Mesodermal cell (in vitro differentiated cells): ENCODE data around the gene ARHGAP19.

Source experiments
- H3K27ac ChIP-seq: 2 replicates; pipeline ENCODE4 v1.7.0; 2013; ENCODE audit warnings: mild to moderate bottlenecking, low read depth, low read length, moderate library complexity; ENCODE audit not compliant: severe bottlenecking
- H3K36me3 ChIP-seq: 2 replicates; pipeline ENCODE4 v1.7.1; 2013; ENCODE audit warnings: mild to moderate bottlenecking, low read length, moderate library complexity; ENCODE audit not compliant: control insufficient read depth, insufficient read depth
- H3K4me1 ChIP-seq: one replicate; pipeline ENCODE4 v1.7.1; 2013; ENCODE audit warnings: mild to moderate bottlenecking, low read length; ENCODE audit not compliant: insufficient read depth, control insufficient read depth, poor library complexity, severe bottlenecking
- H3K4me3 ChIP-seq: 2 replicates; pipeline ENCODE4 v1.7.0; 2013; ENCODE audit warnings: low read length, control low read depth, mild to moderate bottlenecking; ENCODE audit not compliant: insufficient read depth, poor library complexity, severe bottlenecking; ENCODE audit errors: extremely low read depth
- H3K9me3 ChIP-seq: 2 replicates; pipeline ENCODE4 v1.7.1; 2013; ENCODE audit warnings: mild to moderate bottlenecking, low read length, moderate library complexity; ENCODE audit not compliant: control insufficient read depth
- WGBS, 2 experiments: methylation state at CpG; one replicate each; pipeline ENCODE4 v1.1.5; 2013; ENCODE audit warnings: missing lambda C conversion rate in 2 of 2; ENCODE audit not compliant: insufficient coverage in 2 of 2; 5-methylcytosine and 5-hydroxymethylcytosine counted together

The ARHGAP19 gene

DNA sequence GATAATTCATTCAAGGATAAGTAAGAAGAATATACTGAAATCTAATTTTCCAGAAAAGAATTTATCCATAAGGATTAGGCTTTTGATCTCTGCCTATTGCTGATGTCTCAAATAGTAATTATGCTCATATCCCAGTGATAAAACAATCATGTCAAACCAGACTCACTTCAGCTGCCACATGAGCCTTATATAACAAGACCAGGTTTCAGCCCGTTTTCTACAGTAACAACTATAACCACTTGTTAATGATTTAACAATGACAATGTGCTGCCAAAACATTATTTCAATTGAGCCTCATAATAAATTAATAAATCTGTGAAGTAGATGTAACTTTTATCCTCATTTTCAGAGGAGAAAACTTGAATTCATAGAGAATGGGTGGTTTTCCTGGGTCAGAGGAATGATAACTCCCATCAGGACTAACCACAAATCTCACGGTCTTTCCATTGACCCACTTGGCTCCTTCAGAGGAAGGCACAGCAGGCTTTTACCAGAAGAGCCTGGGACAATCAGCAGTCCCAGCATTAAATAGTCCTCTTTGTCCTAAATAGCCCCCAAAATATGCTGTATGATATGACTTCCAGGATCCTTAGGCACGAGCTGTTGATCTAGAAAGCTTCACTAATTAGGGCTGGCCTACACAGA is 64.2 kb downstream of the ARHGAP19 start:
- no peaks in the 10 kb centered on the region for H3K4me1 ChIP-seq
- H3K4me3 ChIP-seq: no peak overlapping the region
- H3K36me3 ChIP-seq: peaks cover 46% of the 10 kb centered on the region
- WGBS, 2 experiments: 92 to 95% methylated on average over 2 of the region's 3 CpGs
- no peaks in the 10 kb centered on the region for H3K9me3 ChIP-seq
- H3K27ac ChIP-seq: no peak overlapping the region

DNA sequence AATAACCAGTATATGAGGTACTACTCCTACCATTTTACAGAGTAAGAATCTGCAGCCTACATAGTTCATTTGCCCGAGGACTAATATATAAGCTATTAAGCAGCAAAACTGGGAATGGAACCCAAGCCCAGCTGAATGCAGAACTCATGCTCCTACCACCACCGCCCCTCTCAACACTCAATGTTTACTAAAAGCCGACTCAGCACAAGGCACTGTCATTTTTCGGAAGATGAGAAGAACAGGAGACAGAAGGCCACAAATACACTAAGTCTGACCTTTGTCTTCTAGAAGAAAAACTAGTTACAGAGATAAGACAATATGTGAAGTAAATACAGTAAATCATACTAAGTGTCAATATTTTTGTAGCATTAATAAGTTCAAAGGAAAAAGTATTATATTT is 66.0 kb downstream of the ARHGAP19 start:
- no peak overlapping the region for H3K27ac ChIP-seq
- 81 to 93% methylated on average over 3 of the region's 4 CpGs for WGBS, 2 experiments
- no peaks in the 10 kb centered on the region for H3K9me3 ChIP-seq
- no peak overlapping the region for H3K4me3 ChIP-seq
- H3K36me3 ChIP-seq: peaks cover 41% of the 10 kb centered on the region
- no peaks in the 10 kb centered on the region for H3K4me1 ChIP-seq

- Histone ChIP-seq H3K27ac (no peak overlapping the region), H3K4me1 (no peaks in the 10 kb centered on the region), H3K9me3 (no peaks in the 10 kb centered on the region), H3K36me3 (peaks cover 36% of the 10 kb centered on the region), H3K4me3 (no peak overlapping the region)
- 85 to 94% methylated on average over 2 to 3 of the region's 4 CpGs for WGBS, 2 experiments
Measured at GRCh38 chr10:97224483-97225435, 67.7 kb downstream of the ARHGAP19 start.

- 50 to 62% methylated on average over 2 to 3 of the region's 6 CpGs for WGBS, 2 experiments
- peaks cover 17% of the 10 kb centered on the region for H3K36me3 ChIP-seq
- H3K4me3 ChIP-seq: no peak overlapping the region
- H3K9me3 ChIP-seq: no peaks in the 10 kb centered on the region
- H3K4me1 ChIP-seq: no peaks in the 10 kb centered on the region
- H3K27ac ChIP-seq: no peak overlapping the region
Measured at GRCh38 chr10:97222326-97222961, 70.0 kb downstream of the ARHGAP19 start.

DNA sequence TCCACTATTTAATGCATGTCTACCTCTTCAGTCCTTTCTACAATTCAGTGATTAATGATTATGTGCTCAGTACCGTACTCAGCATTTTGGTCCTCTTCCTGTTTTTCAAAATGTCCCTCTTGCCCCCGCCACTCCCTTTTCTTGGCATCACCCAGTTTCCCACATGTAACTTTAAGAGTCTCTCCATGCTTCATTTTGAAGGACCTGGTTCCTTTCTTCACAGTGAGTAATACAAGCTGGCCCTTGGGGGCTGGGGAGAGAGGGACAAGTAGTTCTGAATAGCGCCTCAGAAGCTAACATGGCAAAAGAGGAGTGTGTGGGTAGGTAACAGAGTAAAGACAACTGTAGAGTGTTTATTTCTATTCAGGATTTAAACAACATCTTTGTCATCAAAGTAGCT is 72.1 kb downstream of the ARHGAP19 start:
- Histone ChIP-seq H3K4me3 (no peak overlapping the region), H3K9me3 (no peaks in the 10 kb centered on the region), H3K36me3 (no peaks in the 10 kb centered on the region), H3K27ac (no peak overlapping the region), H3K4me1 (no peaks in the 10 kb centered on the region)
- 100% methylated on average over 1 to 2 of the region's 3 CpGs for WGBS, 2 experiments

DNA sequence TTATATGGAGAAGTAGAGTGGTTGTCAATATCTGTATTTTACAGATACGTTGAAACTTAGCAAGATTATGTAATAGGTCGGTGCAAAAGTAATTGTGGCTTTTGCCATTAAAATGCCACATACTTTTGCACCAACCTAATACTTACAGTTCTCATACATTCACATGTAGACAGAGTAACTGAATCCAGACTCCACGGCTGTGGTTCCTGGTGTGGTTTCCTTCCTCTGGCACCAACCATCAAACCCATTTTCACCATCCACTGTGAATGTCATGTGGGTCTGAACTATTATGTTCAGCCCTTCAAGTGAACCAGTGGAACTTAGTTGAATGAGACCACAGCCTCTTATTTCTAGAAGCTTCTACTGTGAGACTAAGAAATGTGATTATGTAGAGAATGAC is 75.1 kb downstream of the ARHGAP19 start:
- H3K9me3 ChIP-seq: no peaks in the 10 kb centered on the region
- no peak overlapping the region for H3K4me3 ChIP-seq
- no peaks in the 10 kb centered on the region for H3K36me3 ChIP-seq
- H3K27ac ChIP-seq: no peak overlapping the region
- no CpG with 5 or more reads among the region's 3 CpGs for WGBS, 2 experiments
- no peaks in the 10 kb centered on the region for H3K4me1 ChIP-seq

- Histone ChIP-seq H3K9me3 (no peaks in the 10 kb centered on the region), H3K36me3 (no peaks in the 10 kb centered on the region)
Measured at GRCh38 chr10:97215619-97216260, 76.7 kb downstream of the ARHGAP19 start.

DNA sequence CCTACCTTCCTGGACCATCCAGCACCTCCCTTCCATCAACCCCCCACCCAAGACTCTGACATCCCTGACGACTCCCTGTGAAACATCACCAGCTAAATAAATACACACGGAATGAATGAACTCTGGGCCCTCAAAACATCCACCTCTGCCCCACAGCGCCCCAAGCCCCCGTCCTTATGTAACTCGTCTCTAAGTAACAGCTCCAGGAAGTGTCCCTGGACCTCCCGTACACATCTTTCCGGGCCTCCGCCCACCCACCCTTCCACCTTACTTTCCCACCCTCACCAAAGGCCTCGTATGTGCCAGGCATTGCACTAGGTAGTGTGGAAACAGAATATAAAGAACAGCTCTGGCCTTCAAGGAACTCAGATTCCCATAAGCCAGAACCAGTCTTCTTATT is 79.0 kb downstream of the ARHGAP19 start:
- Histone ChIP-seq H3K36me3 (no peaks in the 10 kb centered on the region), H3K9me3 (no peaks in the 10 kb centered on the region), H3K27ac (no peak overlapping the region), H3K4me1 (no peaks in the 10 kb centered on the region), H3K4me3 (no peak overlapping the region)
- WGBS, 2 experiments: 81 to 88% methylated on average over 4 to 6 of the region's 9 CpGs

More at GRCh38 chr10:97215619-97216260, 76.7 kb downstream of the ARHGAP19 start:
- H3K4me3 ChIP-seq: no peak overlapping the region
- WGBS, 2 experiments: 87 to 93% methylated on average over 10 to 13 of the region's 15 CpGs
- no peak overlapping the region for H3K27ac ChIP-seq
- H3K4me1 ChIP-seq: no peaks in the 10 kb centered on the region

GRCh38 chr10:97211229-97211628 is 81.2 kb downstream of the ARHGAP19 start:
- no peaks in the 10 kb centered on the region for H3K36me3 ChIP-seq
- no peaks in the 10 kb centered on the region for H3K4me1 ChIP-seq
- 88 to 96% methylated on average over 6 to 9 of the region's 9 CpGs for WGBS, 2 experiments
- H3K27ac ChIP-seq: no peak overlapping the region
- H3K9me3 ChIP-seq: no peaks in the 10 kb centered on the region
- no peak overlapping the region for H3K4me3 ChIP-seq

- Histone ChIP-seq H3K4me1 (no peaks in the 10 kb centered on the region), H3K27ac (no peak overlapping the region), H3K36me3 (no peaks in the 10 kb centered on the region), H3K4me3 (no peak overlapping the region), H3K9me3 (no peaks in the 10 kb centered on the region)
- WGBS, 2 experiments: 83% methylated on average over 1 of the region's 8 CpGs; no CpG with 5 or more reads in 1 of the 2 experiments
Measured at GRCh38 chr10:97210543-97210960, 81.9 kb downstream of the ARHGAP19 start.
